KMS-11 (cell line): ENCODE data around the gene TAF3.
"Not testable (repeated sequence)": the region's sequence is repeated elsewhere in the genome, so short reads cannot be mapped to it uniquely, and the experiment has no call there.

Experiments
- H2AFZ ChIP-seq: fragments of 200-600 bp; sonication (generic); 2 replicates; pipeline ENCODE4 v1.6.1; 2016; ENCODE audit warnings: antibody characterized with exemption, mixed run types, low read depth
- H3K27ac ChIP-seq: fragments of 200-600 bp; sonication (generic); 2 replicates; pipeline ENCODE4 v1.6.1; 2016; ENCODE audit warnings: mild to moderate bottlenecking, mixed run types
- H3K27me3 ChIP-seq: fragments of 200-600 bp; sonication (generic); 2 replicates; pipeline ENCODE4 v1.6.1; 2017; ENCODE audit warnings: mild to moderate bottlenecking, low read depth, mixed run types, moderate library complexity; ENCODE audit not compliant: insufficient read depth
- H3K36me3 ChIP-seq: fragments of 200-600 bp; sonication (generic); 2 replicates; pipeline ENCODE4 v1.6.1; 2017; ENCODE audit warnings: mild to moderate bottlenecking, mixed run types; ENCODE audit not compliant: insufficient read depth
- H3K4me1 ChIP-seq: fragments of 200-600 bp; sonication (generic); 2 replicates; pipeline ENCODE4 v1.6.1; 2016; ENCODE audit warnings: mild to moderate bottlenecking, low read depth, mixed run types; ENCODE audit not compliant: poor library complexity, severe bottlenecking
- H3K4me2 ChIP-seq: fragments of 200-600 bp; sonication (generic); 2 replicates; pipeline ENCODE4 v1.7.0; 2016; ENCODE audit warnings: mild to moderate bottlenecking, mixed run types
- H3K4me3 ChIP-seq: fragments of 200-600 bp; sonication (generic); IDR thresholded peaks from 2 replicates; pipeline ENCODE4 v1.6.1; 2017; ENCODE audit warnings: low read depth, low read length, mixed read lengths; ENCODE audit not compliant: insufficient read depth
- H3K79me2 ChIP-seq: fragments of 200-600 bp; sonication (generic); 2 replicates; pipeline ENCODE4 v1.6.1; 2016; ENCODE audit warnings: low read depth, mixed run types; ENCODE audit not compliant: insufficient read depth
- H3K9ac ChIP-seq: fragments of 200-600 bp; sonication (generic); 2 replicates; pipeline ENCODE4 v1.6.1; 2016; ENCODE audit warnings: mild to moderate bottlenecking, mixed run types
- H4K20me1 ChIP-seq: fragments of 200-600 bp; sonication (generic); 2 replicates; pipeline ENCODE4 v1.6.1; 2016; ENCODE audit warnings: mild to moderate bottlenecking, mixed run types; ENCODE audit not compliant: insufficient read depth
- CTCF ChIP-seq: fragments of 200-600 bp; sonication (generic); conservative IDR thresholded peaks from 2 replicates; pipeline ENCODE4 v1.6.1; 2017; ENCODE audit warnings: low read depth, mild to moderate bottlenecking, antibody characterized with exemption, low read length, moderate library complexity, mixed read lengths

TAF3 gene

GRCh38 chr10:8023321-8023720 is 205.0 kb downstream of the TAF3 start:
- Histone ChIP-seq H3K27me3 (no peaks in the 10 kb centered on the region), H3K4me3 (no peak overlapping the region), H3K27ac (no peak overlapping the region), H3K4me2 (no peak overlapping the region), H3K36me3 (no peaks in the 10 kb centered on the region), H3K79me2 (no peaks in the 10 kb centered on the region), H2AFZ (no peak overlapping the region), H4K20me1 (no peaks in the 10 kb centered on the region), H3K9ac (no peak overlapping the region), H3K4me1 (no peaks in the 10 kb centered on the region)
- TF ChIP-seq CTCF, result no peak

GRCh38 chr10:8023851-8024250 is 205.5 kb downstream of the TAF3 start:
- Histone ChIP-seq H3K4me1 (no peaks in the 10 kb centered on the region), H4K20me1 (no peaks in the 10 kb centered on the region), H3K79me2 (no peaks in the 10 kb centered on the region), H3K4me3 (no peak overlapping the region), H3K36me3 (no peaks in the 10 kb centered on the region), H3K9ac (no peak overlapping the region), H2AFZ (no peak overlapping the region), H3K27me3 (no peaks in the 10 kb centered on the region), H3K4me2 (no peak overlapping the region), H3K27ac (no peak overlapping the region)
- no peak for TF ChIP-seq CTCF

GRCh38 chr10:8026349-8027259 is 208.3 kb downstream of the TAF3 start:
- H3K27me3 ChIP-seq, result no peaks in the 10 kb centered on the region
- no peak overlapping the region for H3K4me2 ChIP-seq
- H2AFZ ChIP-seq, result no peak overlapping the region
- no peak overlapping the region for H3K9ac ChIP-seq
- no peak overlapping the region for H3K4me3 ChIP-seq
- no peaks in the 10 kb centered on the region for H3K79me2 ChIP-seq
- no peak overlapping the region for H3K27ac ChIP-seq
- no peaks in the 10 kb centered on the region for H4K20me1 ChIP-seq
- H3K36me3 ChIP-seq, result no peaks in the 10 kb centered on the region
- no peaks in the 10 kb centered on the region for H3K4me1 ChIP-seq
- TF ChIP-seq CTCF, result no peak

GRCh38 chr10:8031211-8031610 is 212.9 kb downstream of the TAF3 start:
- not testable (repeated sequence) for H2AFZ ChIP-seq, H4K20me1 ChIP-seq, H3K36me3 ChIP-seq, H3K4me3 ChIP-seq, H3K4me1 ChIP-seq, H3K4me2 ChIP-seq, H3K79me2 ChIP-seq, H3K9ac ChIP-seq, H3K27ac ChIP-seq, H3K27me3 ChIP-seq

- no peaks in the 10 kb centered on the region for H3K4me1 ChIP-seq
- H3K27me3 ChIP-seq, result no peaks in the 10 kb centered on the region
- no peaks in the 10 kb centered on the region for H3K79me2 ChIP-seq
- no peak overlapping the region for H3K4me2 ChIP-seq
- H3K9ac ChIP-seq, result no peak overlapping the region
- no peaks in the 10 kb centered on the region for H4K20me1 ChIP-seq
- no peak for TF ChIP-seq CTCF
- no peaks in the 10 kb centered on the region for H3K36me3 ChIP-seq
- no peak overlapping the region for H2AFZ ChIP-seq
- no peak overlapping the region for H3K4me3 ChIP-seq
- no peak overlapping the region for H3K27ac ChIP-seq
Observed at GRCh38 chr10:8032558-8032957, 214.3 kb downstream of the TAF3 start.
